ENCODE measurements around the gene MMAB.

DNA sequence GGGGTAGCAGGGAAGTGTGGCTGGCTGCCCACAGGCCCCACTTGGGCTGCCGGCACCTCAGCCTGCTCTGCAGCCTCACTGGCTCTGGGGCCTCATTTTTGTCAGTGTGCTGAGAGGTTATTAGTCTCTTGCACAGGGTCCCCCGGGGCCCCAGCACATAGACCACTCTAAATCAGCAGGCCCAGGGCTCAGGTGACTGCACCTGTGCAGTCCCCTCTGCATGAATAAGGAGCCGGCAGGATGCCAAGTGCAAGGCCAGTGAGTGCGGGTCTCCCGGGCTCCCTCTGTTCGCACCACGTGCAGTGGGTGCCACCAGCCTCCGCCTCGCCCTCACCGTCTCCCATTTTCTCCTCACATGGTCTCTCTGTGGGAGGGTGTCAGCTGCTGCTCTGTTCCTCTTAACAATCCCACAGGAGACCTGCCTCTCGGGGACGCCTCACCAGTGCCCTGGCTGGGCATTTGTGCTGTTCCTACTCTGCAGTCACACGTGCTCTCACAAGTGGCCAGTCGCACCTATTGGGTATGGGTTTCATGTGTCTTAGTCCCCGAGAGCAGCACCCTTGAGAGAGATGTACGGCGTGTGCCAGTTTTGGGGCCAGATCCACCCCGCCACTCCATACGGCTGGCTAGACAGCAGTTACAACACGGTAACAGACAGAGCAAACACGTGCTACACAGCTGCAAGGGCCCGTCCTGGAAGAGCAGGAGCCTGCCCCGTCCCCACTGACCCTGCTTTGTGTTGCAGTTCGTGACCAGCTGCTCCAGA, 40.4 kb downstream of the MMAB start:
- TF ChIP-seq POLR2A (IDR thresholded peaks at IDR 0.05) (no peak), POLR2AphosphoS5 (IDR thresholded peaks at IDR 0.05) (no peak)
- TF ChIP-seq, protein P1, sequence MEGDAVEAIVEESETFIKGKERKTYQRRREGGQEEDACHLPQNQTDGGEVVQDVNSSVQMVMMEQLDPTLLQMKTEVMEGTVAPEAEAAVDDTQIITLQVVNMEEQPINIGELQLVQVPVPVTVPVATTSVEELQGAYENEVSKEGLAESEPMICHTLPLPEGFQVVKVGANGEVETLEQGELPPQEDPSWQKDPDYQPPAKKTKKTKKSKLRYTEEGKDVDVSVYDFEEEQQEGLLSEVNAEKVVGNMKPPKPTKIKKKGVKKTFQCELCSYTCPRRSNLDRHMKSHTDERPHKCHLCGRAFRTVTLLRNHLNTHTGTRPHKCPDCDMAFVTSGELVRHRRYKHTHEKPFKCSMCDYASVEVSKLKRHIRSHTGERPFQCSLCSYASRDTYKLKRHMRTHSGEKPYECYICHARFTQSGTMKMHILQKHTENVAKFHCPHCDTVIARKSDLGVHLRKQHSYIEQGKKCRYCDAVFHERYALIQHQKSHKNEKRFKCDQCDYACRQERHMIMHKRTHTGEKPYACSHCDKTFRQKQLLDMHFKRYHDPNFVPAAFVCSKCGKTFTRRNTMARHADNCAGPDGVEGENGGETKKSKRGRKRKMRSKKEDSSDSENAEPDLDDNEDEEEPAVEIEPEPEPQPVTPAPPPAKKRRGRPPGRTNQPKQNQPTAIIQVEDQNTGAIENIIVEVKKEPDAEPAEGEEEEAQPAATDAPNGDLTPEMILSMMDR (IDR thresholded peaks at IDR 0.05), result no peak
